Urothelium cell line (cell line): ENCODE data around the gene CCDC73.
"Not testable (repeated sequence)": the region's sequence is repeated elsewhere in the genome, so short reads cannot be mapped to it uniquely, and the experiment has no call there.

Experiments used
- DNase-seq: peaks from one replicate; pipeline ENCODE4 v3.0.0; 2011; ENCODE audit warnings: low spot score, mixed read lengths
- FAIRE-seq: peaks from 2 replicates; lab custom pipeline; 2011; peaks lifted over from hg19 to GRCh38; lab: Jason Lieb, UNC

The CCDC73 gene

DNA sequence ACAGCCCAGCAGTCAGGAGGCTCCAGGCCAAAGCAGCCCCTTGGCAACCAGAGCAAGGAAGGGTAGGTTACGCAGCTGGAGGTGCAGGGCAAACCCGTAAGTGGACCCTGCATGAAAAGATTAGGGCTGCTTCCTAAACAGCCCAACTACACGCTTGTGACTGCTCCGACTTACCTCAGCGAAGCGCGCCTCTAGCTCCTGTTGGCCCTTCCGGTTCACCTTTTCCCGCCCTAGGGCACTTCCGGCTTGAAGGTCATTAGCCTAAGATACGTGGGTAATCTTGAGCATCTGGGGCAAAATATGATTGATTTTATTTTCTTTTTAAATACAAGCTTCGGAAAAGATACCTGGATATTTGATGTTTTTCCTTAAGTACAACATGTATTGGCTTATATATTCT lies at the start of gene CCDC73:
TSS of gene CCDC73 (minus strand) at position 224 of the 400 bp plus-strand sequence. CDS start 34,419 bp downstream, outside the sequence.
- DNase-seq = no peak
- FAIRE-seq = no peak

DNA sequence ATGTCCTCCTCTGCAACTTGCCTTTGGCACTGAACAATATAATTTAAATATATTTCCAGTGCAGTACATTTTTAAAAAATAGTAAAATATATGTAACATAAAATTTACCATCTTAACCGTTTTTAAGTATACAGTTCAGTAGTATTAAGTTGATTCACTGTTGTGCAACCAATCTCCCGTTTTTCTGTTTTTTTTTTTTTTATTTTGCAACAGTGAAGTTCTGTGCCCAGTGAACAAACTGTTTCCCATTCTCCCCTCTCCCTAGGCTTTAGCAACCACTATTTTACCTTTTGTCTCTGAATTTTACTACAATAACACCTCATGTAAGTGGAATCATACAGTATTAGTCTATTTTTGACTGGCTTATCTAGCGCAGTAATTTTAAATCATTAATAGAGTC lies 49.1 kb upstream of the CCDC73 start:
- FAIRE-seq = no peak
- DNase-seq = no peak

DNA sequence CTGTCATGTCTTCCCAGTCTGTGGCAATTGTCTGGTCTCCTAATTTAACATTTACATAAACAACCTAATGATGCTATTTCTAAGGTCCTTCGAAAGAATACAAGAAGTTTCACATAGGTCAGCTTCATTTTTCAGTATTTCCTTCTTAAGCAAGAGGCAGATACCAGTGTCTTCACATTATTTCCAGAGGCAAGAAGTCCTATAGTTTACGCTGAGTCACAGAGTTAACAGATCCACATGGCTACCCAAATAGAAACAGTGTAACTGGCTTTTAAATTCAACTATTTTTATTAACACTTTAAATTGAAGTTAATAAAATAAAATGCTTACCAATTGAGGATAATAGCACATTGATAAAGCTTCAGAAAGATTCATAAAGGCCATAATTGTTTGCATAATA lies 46.1 kb upstream of the CCDC73 start:
- no peak for FAIRE-seq
- no peak for DNase-seq

DNA sequence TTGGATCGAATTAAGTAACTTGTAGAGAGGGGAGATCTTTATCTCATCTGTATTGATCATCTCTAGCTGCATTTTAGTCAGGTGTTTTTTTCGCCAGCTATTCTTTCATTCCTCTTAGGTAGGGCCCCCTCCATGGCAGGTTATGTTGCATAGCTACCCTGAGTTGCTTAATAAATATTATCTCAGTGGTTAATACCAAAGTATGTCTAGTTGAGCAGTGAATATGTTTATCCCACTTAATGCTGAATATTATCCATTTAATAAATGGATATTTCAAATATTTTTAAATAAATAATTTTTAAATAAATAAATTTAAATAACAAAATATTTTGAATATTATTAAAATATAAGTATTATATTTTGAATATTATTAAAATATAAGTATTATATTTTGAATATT lies 44.8 kb upstream of the CCDC73 start:
- DNase-seq = no peak
- FAIRE-seq = no peak

DNA sequence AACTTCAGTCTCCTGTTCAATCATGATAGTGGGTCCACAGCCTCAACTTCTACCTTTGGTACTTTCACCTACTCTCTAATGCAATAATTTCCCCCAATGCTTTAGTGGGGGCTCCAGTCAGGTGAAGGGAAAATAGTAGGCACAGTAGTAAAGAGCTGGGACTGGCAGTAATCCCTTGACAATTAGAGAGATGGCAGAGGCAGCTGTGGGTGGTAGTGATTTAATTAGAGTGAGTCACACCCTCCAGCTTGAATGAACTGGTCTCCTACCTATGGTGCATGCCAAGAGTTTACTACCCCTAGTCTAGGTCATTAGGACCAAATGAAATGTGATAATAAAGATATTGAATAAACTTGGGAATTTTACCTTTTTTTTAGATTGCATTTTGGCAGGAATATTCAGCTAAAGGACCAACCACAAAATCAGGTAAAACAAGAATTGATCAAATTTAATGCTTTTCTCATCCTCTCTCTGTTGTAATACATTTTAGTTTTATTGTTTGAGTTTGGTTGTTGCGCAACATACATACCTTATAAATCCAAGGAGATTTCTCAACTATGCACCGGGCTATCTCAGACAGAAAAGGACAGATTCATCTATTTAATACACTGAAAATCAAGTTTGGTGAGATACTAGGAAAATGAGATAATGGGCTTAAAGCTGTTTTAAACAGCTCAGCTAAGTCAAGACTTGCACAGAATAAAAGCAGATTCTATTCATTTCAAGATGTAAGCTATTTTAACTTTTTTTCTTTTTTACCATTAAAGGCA lies 44.2 kb upstream of the CCDC73 start:
- DNase-seq (no peak), FAIRE-seq (no peak)

DNA sequence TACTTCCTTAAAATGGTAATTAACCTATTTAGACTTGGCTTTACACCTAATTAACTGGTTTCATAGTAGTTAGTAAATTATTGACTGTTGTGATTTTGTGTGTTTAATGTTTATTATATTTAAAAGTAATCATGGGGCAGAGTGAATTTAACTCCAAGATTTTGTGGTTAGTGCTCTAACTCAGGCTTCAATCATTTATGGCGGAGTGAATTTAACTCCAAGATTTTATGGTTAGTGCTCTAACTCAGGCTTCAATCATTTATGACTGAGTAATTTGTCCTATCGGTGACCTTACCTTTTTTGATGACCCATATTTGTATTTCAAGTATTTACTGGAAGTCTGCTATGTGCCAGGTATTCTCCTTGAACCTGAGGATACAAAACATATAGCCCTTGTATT lies 42.5 kb upstream of the CCDC73 start:
- FAIRE-seq = no peak
- no peak for DNase-seq

DNA sequence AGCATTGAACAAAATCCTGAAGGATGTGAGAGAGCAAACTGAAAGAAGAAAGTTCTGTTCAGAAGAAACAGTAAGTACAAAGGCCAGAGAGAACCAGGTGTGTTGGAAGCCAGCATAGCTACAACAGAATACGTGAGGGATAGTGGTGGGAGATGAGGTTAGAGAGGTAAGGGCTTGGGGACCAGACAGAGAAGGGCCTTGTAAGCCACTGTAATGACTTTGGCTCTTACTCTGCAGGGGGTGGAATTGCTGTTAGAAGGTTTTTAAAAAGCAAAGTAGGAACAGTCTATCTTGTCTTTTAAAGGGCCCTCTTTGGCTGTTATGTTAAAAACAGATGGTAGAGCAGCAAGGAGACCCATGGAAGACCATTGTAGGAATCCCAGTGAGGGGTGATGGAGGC lies 39.5 kb upstream of the CCDC73 start:
- FAIRE-seq (no peak), DNase-seq (no peak)

DNA sequence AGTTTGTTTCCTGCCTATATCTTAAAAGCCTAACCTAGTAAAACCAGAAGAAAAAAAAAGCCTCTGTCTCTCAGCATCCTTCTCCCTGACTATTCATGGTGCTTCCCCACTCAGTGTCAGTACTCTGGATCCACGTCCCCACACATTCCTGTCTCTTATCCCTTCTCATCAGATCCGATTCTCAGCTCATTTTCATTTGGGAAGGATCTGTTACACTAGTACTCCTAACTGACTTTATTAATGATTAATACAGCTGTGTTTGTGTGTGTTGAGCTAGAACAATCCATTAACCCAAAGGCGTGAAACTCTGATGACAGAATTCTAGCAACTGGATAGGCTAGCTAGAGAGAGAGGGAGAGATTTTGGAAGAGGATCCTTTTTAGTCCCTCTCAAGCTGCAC lies 36.8 kb upstream of the CCDC73 start:
- DNase-seq (no peak), FAIRE-seq (no peak)

DNA sequence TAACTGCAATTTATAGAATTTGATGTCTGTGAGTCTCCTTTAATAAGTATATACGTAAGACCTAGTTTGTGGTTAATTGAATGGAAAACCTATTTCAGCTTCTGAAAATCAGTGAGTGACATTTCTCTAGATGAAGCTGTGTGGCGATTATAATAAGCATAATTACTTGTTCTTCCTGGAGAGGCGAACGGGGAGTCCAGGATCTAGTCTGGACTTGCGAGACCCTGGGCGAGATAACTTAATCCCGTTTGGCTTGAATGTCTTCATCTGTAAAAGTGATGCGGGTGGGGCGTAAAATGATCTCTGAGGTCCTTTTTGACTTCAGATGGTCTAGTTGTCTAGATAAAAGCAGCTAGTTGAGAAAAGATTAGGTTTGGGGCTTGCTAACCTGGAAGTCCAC lies 36.3 kb upstream of the CCDC73 start:
- FAIRE-seq (no peak), DNase-seq (no peak)

DNA sequence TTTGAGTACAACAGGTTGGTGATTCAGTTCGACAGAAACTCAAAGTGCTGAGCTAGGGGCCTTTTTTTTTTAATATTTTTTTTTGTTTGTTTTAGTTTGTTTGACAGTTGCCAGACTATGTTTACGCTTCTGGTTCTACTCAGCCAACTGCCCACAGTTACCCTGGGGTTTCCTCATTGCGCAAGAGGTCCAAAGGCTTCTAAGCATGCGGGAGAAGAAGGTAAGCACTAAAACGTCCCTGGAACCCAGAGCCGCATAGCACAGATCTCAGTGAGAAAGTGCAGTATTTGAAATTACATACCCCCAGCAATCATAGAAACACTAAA lies 35.9 kb upstream of the CCDC73 start:
- DNase-seq (no peak), FAIRE-seq (no peak)

DNA sequence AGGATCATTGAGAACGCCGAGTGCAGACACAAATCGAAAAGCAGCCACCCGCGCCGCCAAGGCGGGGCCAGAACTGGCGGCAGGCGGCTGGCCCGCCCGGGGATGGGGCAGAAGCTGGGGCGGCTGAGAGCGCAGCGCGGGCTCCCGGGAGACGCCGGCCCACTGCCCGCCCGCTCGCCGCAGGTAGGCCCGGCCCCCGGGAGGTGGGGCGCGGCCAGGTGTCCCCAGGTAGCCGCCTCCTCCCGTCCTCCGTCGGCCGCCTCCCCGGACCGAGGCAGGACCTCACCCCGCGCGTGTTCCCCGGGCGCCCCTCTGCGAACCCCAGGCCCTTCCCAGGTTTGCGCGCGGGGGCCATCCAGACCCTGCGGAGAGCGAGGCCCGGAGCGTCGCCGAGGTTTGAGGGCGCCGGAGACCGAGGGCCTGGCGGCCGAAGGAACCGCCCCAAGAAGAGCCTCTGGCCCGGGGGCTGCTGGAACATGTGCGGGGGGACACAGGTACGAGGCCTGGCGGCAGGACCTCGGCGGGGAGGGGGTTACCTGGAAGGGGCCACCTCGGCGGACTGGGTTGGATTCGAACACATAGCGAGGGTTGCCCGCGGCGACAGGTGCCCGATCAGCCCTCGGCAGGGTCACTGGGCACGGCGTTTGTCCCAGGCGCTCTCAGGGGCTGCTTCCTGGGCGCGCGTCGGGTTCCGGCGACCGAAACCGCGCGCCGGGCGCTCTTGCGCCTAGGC lies 35.4 kb upstream of the CCDC73 start, which contains the start of gene PRRG4:
TSS of gene PRRG4 (plus strand) at position 248 of the 733 bp plus-strand sequence. CDS start 603 bp downstream, outside the sequence.
- no peak for FAIRE-seq
- DNase-seq = peak; percentile 64

DNA sequence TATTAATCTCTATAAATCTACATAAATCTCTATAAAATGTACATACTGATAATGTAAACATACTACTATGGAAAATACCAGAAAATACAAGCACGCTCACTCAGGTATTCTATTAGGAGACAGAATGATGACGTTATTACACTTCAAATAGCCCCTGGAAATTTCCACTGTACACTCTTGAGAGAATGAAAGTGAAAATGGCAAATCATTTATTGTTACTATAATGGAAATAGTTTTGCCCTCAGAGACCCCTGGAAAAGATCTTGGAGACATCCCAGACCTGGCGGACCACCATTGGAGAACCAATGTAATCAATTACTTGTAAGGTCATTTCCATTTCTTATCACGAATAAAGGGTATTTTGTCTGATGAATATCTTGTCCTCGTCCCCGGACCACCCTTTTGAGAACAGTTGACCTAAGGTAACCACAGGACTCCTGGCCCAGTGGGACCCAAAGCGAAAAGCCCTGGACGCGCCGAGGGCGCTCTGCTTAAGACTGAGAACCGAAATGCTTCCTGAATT lies 34.8 kb upstream of the CCDC73 start:
- FAIRE-seq = no peak
- DNase-seq = no peak

DNA sequence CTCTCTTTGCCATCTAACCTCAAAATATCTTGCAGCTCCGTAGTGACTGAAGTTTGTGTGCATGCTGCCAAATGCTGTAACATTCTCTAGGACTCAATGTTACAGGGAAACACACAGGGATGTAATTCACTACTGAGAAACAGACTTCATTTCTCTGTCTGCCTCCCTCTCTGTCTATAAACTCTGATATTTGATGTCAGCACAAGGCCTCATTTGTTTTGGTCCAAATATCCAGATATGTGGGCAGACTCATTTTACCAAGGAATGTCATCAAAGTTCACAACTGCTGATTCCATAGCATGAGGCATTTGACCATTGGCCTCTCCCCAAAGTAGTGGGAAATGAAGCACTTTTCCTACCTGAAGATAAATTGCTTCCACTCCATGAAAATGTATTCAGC lies 32.8 kb upstream of the CCDC73 start:
- FAIRE-seq (no peak), DNase-seq (no peak)

DNA sequence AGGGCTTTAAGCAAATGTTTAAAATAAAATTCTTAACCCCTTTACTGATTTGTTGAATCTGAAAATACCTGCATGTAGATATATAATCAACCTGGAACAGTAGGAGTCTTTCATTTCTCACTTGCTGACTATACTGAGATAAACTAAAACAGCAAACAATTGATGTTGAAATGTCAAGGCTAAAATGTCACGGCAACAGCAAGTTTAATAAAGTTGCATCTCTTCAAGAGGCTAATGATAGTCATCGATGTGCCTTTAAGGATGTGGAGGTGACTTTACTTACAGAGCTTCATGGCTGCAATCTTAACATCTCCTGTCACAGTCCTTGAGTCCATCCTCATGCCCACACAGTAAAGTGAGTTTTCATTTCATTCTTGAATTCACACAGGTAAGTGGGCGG lies 31.7 kb upstream of the CCDC73 start:
- no peak for DNase-seq
- FAIRE-seq = no peak

DNA sequence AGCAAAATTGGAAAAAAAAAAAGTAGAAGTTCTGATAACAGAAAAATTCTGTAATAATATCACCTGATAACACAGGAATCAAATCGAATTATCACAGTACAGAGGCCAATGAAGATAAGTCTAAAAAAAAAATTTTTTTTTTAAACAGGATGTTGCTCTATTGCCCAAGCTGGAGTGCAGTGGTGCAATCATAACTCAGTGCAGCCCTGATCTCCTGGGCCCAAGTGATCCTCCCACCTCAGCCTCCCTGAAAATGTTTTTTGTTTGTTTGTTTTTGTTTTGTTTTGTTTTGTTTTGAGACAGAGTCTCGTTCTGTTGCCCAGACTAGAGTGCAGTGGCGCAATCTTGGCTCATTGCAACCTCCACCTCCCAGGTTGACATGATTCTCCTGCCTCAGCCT lies 29.2 kb upstream of the CCDC73 start:
- not testable (repeated sequence) for DNase-seq, FAIRE-seq

DNA sequence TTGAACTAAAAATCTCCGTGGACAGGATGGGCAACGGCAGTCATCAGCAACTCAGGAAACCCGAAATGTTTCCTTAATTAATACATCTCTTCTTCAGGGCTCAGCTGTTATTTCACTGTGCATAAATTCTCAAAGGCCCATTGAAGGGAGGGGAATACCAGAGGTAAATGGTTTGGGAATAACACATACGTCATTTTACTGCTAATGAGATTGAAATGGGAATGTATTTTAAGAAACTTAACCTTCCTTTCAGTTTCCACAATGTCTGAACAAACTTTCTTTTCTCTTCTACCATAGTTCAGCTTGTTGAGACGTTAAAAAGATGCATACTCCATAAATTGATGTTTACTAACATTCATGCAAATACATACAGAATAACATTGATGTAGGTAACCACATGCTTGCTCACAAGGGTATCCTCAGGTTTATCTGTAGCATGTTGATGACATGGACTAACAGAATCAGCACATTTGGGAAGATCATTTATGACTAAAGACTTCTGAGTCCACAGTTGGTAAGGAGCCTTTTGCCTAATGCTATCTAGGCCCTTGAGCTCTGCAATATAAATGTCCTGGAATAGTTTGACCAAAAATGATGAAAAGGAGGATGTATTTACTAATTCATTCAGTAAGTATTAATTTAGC lies 27.6 kb upstream of the CCDC73 start:
- no peak for FAIRE-seq
- DNase-seq = no peak

DNA sequence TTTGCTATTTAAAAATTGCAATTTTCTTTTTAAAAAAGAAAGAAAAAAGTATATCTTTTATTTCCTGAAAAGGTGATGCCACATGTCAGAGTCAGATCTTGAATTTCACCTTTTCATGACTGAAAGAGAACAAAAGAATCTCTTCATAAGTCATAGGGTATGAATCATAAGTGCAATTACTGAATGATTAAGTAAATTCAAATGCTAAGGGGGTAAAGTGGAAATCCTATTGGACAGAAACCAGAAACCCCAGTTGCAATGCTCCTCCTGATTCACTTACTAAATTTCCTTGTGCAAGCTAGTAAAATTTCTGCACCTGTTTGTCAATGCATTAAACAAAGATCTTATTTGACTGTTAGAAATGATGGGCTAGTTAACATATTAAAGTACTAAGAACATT lies 27.1 kb upstream of the CCDC73 start:
- no peak for FAIRE-seq

DNA sequence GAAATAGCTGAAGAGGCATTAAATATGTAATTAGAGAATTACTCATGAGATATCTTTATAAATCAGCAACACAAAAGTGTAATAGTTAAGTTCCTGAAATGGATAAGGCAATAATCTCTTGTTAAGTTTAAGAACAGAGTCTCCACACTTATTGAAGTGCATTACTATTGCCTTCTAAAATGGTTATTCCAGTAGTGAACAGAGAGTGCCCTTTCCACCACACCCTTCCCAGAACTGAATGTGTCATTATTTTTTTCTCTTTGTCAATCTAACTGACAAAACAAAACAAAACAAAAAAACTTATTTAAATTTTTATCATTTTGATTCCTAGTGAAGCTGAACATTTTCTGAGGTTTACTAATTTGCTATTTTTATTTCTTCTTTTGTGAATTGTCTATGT lies 26.0 kb upstream of the CCDC73 start:
- no peak for DNase-seq
- FAIRE-seq = no peak

More for the DNA sequence above, 27.1 kb upstream of the CCDC73 start:
- DNase-seq = no peak

DNA sequence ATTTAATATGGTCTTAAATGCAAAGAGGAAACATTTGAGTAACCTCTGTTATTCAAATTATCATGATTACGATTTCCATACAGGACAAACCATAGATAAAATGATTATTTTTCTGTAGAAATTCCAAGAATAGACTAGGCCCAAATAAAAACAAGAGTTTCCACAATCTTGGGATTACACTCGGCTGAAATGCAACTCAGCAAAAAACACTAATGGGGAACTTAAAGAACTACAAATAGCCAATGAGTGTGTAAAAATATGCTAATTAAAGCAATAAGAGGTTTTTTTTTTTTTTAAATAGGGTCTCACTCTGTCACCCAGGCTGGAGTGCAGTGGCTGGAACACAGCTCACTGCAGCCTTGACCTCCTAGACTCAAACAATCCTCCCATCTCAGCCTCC lies 24.7 kb upstream of the CCDC73 start:
- FAIRE-seq = no peak
- no peak for DNase-seq

DNA sequence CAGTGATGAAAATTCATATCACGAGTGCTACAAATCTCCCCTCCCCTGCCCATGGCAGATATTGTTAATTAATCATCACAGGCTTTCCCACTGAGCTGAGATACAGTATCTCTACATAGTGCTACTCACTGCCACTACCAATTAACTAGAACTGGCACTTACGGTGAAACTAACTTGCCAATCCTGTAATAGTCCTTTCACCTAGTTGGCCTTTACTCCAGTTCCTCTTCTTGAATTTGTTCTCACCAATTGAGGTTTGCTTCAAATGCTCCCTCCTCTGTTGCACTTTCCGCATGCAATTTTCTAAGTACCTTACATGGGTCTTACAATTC lies 23.4 kb upstream of the CCDC73 start:
- DNase-seq (no peak), FAIRE-seq (no peak)

DNA sequence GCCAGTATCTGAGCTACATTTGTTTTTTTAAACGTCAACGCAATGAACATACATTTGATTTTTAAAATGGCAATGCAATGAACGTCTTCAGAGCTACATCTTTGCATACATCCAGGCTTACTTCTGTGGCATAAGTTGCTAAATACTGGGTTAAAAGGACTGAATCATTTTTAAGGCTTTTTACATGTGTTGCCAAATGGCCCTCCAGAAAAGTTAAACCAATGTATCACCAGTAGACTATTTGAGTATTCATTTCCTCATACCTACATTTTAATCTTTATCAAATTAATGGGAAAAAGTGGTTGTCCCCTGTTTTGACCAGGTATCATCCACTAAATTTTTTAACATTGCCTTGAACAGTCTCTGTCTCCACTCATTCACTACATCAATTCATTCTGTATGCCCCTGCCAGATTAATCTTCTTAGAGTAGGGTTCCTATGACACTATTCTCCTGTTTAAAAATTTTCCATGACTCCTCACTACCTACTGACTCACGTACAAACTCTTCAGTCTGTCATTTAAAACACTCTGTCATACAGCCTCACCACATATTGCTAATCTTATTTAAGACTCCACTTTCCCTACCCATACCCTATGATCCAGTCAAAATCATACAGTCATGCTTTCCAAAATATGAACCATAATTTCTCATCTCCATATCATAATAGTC lies 22.9 kb upstream of the CCDC73 start:
- FAIRE-seq (no peak), DNase-seq (no peak)
